ENCODE data around the gene UBE3A. TPM values are rescaled to one million over a fixed set of nuclear protein-coding genes. Genes with fewer than 3 reads are reported as not detected.

The UBE3A gene
- total RNA-seq: 83.8 and 99.8 TPM in 2 replicates

GRCh38 chr15:25438601-25439368, at the start of gene UBE3A:
Gene UBE3A (minus strand): TSS chr15:25439024. CDS start chr15:25409107, 29,917 bp downstream.

